GM23338 (cell line): ENCODE data around the gene SEM1. TPM values are rescaled to one million over a fixed set of nuclear protein-coding genes. Genes with fewer than 3 reads are reported as not detected.

Experiments used
- ATAC-seq: fragments of 200-7000 bp; cut with Tn5 transposase; 3 replicates; pipeline ENCODE4 v1.9.1; 2020
- DNase-seq: peaks from one replicate; pipeline ENCODE4 v3.0.0-alpha.2; 2015; ENCODE audit warnings: low spot score
- H2AFZ ChIP-seq: fragments of 200-600 bp; sonication (generic); 2 replicates; pipeline ENCODE4 v1.8.0; 2016; ENCODE audit warnings: antibody characterized with exemption, mild to moderate bottlenecking, moderate library complexity
- H3F3A ChIP-seq: fragments of 200-600 bp; sonication (generic); replicated peaks from 2 replicates; pipeline ENCODE4 v1.8.0; 2017; ENCODE audit warnings: antibody characterized with exemption, mixed run types, low read depth
- H3K27ac ChIP-seq: fragments of 200-600 bp; sonication (generic); 2 replicates; pipeline ENCODE4 v1.6.1; 2016; ENCODE audit warnings: low read depth
- H3K27me3 ChIP-seq: fragments of 200-600 bp; sonication (generic); 2 replicates; pipeline ENCODE4 v1.8.0; 2016; ENCODE audit warnings: mild to moderate bottlenecking, mixed run types, moderate library complexity; ENCODE audit not compliant: insufficient read depth
- H3K36me3 ChIP-seq: fragments of 200-600 bp; sonication (generic); 2 replicates; pipeline ENCODE4 v1.8.0; 2016; ENCODE audit warnings: mild to moderate bottlenecking; ENCODE audit not compliant: insufficient read depth
- H3K4me1 ChIP-seq: fragments of 200-600 bp; sonication (generic); 2 replicates; pipeline ENCODE4 v1.8.0; 2016; ENCODE audit warnings: mild to moderate bottlenecking, moderate library complexity; ENCODE audit not compliant: insufficient read depth
- H3K4me2 ChIP-seq: fragments of 200-600 bp; sonication (generic); 2 replicates; pipeline ENCODE4 v1.7.1; 2017; ENCODE audit warnings: mixed run types
- H3K4me3 ChIP-seq: fragments of 200-600 bp; sonication (generic); 2 replicates; pipeline ENCODE4 v1.6.1; 2016; ENCODE audit warnings: mixed run types
- H3K79me2 ChIP-seq: fragments of 200-600 bp; sonication (generic); replicated peaks from 2 replicates; pipeline ENCODE4 v1.8.0; 2017; ENCODE audit warnings: mild to moderate bottlenecking; ENCODE audit not compliant: insufficient read depth
- H3K9me2 ChIP-seq: fragments of 200-600 bp; sonication (generic); 2 replicates; pipeline ENCODE4 v1.8.0; 2017; ENCODE audit not compliant: insufficient read depth
- H4K20me1 ChIP-seq: fragments of 200-600 bp; sonication (generic); replicated peaks from 2 replicates; pipeline ENCODE4 v1.8.0; 2017; ENCODE audit warnings: mild to moderate bottlenecking; ENCODE audit not compliant: insufficient read depth
- H3K27ac Mint-ChIP-seq: 2 replicates; pipeline ENCODE4 v1.8.0; 2020; ENCODE audit warnings: inconsistent platforms, mild to moderate bottlenecking, moderate library complexity, mixed read lengths
- H3K27me3 Mint-ChIP-seq: 3 replicates; pipeline ENCODE4 v1.8.0; 2022; ENCODE audit warnings: low read depth, mild to moderate bottlenecking, moderate library complexity, mixed read lengths, inconsistent platforms; ENCODE audit not compliant: insufficient read depth, poor library complexity
- H3K36me3 Mint-ChIP-seq: 3 replicates; pipeline ENCODE4 v1.8.0; 2021; ENCODE audit warnings: low read depth, mild to moderate bottlenecking, inconsistent platforms, moderate library complexity, mixed read lengths
- H3K4me1 Mint-ChIP-seq: 3 replicates; pipeline ENCODE4 v1.8.0; 2020; ENCODE audit warnings: mild to moderate bottlenecking, inconsistent platforms, mixed read lengths
- H3K4me3 Mint-ChIP-seq: 3 replicates; pipeline ENCODE4 v1.8.0; 2021; ENCODE audit warnings: moderate library complexity, mild to moderate bottlenecking, inconsistent platforms, mixed read lengths
- H3K9me3 Mint-ChIP-seq: 3 replicates; pipeline ENCODE4 v1.8.0; 2020; ENCODE audit warnings: moderate library complexity, mild to moderate bottlenecking, inconsistent platforms, mixed read lengths
- CREB1 ChIP-seq: fragments of 250-450 bp; sonication (Bioruptor Pico); IDR thresholded peaks from 2 replicates; pipeline ENCODE4 v1.5.0; 2020; ENCODE audit warnings: low read depth, mild to moderate bottlenecking, moderate library complexity
- CTCF ChIP-seq, 2 experiments: fragments of 200-600 bp in 1 of 2; sonication (generic) in 1 of 2; conservative IDR thresholded peaks; 2 replicates each; pipeline versions ENCODE4 v1.5.1 to v1.6.1; 2016 to 2017; ENCODE audit warnings: antibody characterized with exemption in 2 of 2, low read depth in 2 of 2, mild to moderate bottlenecking in 2 of 2, moderate library complexity in 1 of 2
- EZH2 ChIP-seq: fragments of 200-600 bp; sonication (generic); IDR thresholded peaks from one replicate; pipeline ENCODE4 v1.8.0; 2017; ENCODE audit warnings: antibody characterized with exemption, mild to moderate bottlenecking, low read depth; ENCODE audit not compliant: unreplicated experiment
- EZH2phosphoT487 ChIP-seq: fragments of 200-600 bp; sonication (generic); IDR thresholded peaks from one replicate; pipeline ENCODE4 v1.8.1; 2018; ENCODE audit warnings: antibody characterized with exemption; ENCODE audit not compliant: unreplicated experiment
- JUNB ChIP-seq: IDR thresholded peaks from one replicate; pipeline ENCODE4 v1.6.1; 2016; ENCODE audit warnings: antibody characterized with exemption; ENCODE audit not compliant: unreplicated experiment
- REST ChIP-seq: IDR thresholded peaks from one replicate; pipeline ENCODE4 v1.6.1; 2018; ENCODE audit warnings: antibody characterized with exemption; ENCODE audit not compliant: unreplicated experiment
- STAT1 ChIP-seq: IDR thresholded peaks from one replicate; pipeline ENCODE4 v1.6.1; 2016; ENCODE audit warnings: antibody characterized with exemption; ENCODE audit not compliant: unreplicated experiment
- ZNF114 ChIP-seq: fragments of 250-450 bp; sonication (Bioruptor Pico); IDR thresholded peaks from 2 replicates; pipeline ENCODE4 v1.5.0; 2020; ENCODE audit warnings: mild to moderate bottlenecking, moderate library complexity
- ZNF331 ChIP-seq: fragments of 250-450 bp; sonication (Bioruptor Pico); IDR thresholded peaks from 2 replicates; pipeline ENCODE4 v1.5.0; 2020; ENCODE audit warnings: low read depth, mild to moderate bottlenecking, moderate library complexity
- polyA plus RNA-seq: library from polyadenylated mRNA; unstranded; fragments of >200 nt; fragmentation: Nextera tagmentation; extraction: Ambion mirVana; gene quantifications from 2 replicates; pipeline ENCODE4 v1.2.1, GENCODE V29; 2016
- total RNA-seq: library from RNA; depleted of rRNA; stranded (reverse); fragments of >200 nt; shearing (Covaris generic); gene quantifications from 2 replicates; pipeline ENCODE4 v1.2.3, GENCODE V29; 2014

The SEM1 gene
- total and polyA plus RNA-seq, 2 experiments from 2014 or later = 71.7 to 1,042 TPM

- H3K4me3 ChIP-seq = no peak overlapping the region
- no peaks in the 10 kb centered on the region for H3F3A ChIP-seq
- peaks cover 20% of the 10 kb centered on the region; the same call in 2 of the 3 replicates for H3K4me1 Mint-ChIP-seq
- no peak overlapping the region for H3K27ac ChIP-seq
- no peaks in the 10 kb centered on the region for H3K36me3 ChIP-seq
- H3K4me3 Mint-ChIP-seq = no peak overlapping the region
- H3K4me2 ChIP-seq = no peak overlapping the region
- DNase-seq (no peak), ATAC-seq (no peak)
- TF ChIP-seq EZH2 (no peak), STAT1 (no peak), CTCF (conservative IDR thresholded peaks at IDR 0.05; ENCODE audit: low read depth in 2 of 2) (peak in 1 of 2 experiments; percentile 27; a peak in 2 of 4 replicates), JUNB (no peak), EZH2phosphoT487 (no peak), ZNF331 (CRISPR knock-in tag) (no peak), REST (no peak)
- no peaks in the 10 kb centered on the region for H3K36me3 Mint-ChIP-seq
- H3K4me1 ChIP-seq = peaks cover 18% of the 10 kb centered on the region
- H2AFZ ChIP-seq = no peak overlapping the region
- H3K9me3 Mint-ChIP-seq = no peaks in the 10 kb centered on the region
- H4K20me1 ChIP-seq = no peaks in the 10 kb centered on the region
- no peaks in the 10 kb centered on the region for H3K79me2 ChIP-seq
- H3K27me3 ChIP-seq = no peaks in the 10 kb centered on the region
- H3K9me2 ChIP-seq = no peaks in the 10 kb centered on the region
- H3K27ac Mint-ChIP-seq = no peak overlapping the region
- H3K27me3 Mint-ChIP-seq = no peaks in the 10 kb centered on the region
Observed at GRCh38 chr7:96737545-96738050, 28.0 kb upstream of the SEM1 start.

GRCh38 chr7:96734343-96734742 lies 24.7 kb upstream of the SEM1 start:
- no peaks in the 10 kb centered on the region for H3F3A ChIP-seq
- Mint-ChIP-seq H3K27me3 (no peaks in the 10 kb centered on the region), H3K4me3 (no peak overlapping the region), H3K4me1 (peaks cover 3% of the 10 kb centered on the region; the same call in 2 of the 3 replicates), H3K36me3 (no peaks in the 10 kb centered on the region), H3K9me3 (no peaks in the 10 kb centered on the region), H3K27ac (no peak overlapping the region)
- H3K4me1 ChIP-seq = peaks cover 7% of the 10 kb centered on the region
- ATAC-seq (no peak), DNase-seq (no peak)
- no peaks in the 10 kb centered on the region for H3K27me3 ChIP-seq
- H3K36me3 ChIP-seq = no peaks in the 10 kb centered on the region
- no peak overlapping the region for H3K27ac ChIP-seq
- no peak overlapping the region for H3K4me2 ChIP-seq
- no peaks in the 10 kb centered on the region for H4K20me1 ChIP-seq
- H2AFZ ChIP-seq = no peak overlapping the region
- no peak overlapping the region for H3K4me3 ChIP-seq
- H3K9me2 ChIP-seq = no peaks in the 10 kb centered on the region
- H3K79me2 ChIP-seq = no peaks in the 10 kb centered on the region
- no peak for TF ChIP-seq ZNF114 (CRISPR knock-in tag)
- TF ChIP-seq EZH2phosphoT487 = no peak
- no peak for TF ChIP-seq REST
- TF ChIP-seq STAT1 = no peak
- no peak for TF ChIP-seq CREB1 (CRISPR knock-in tag)
